K562 (cell line): Measurements from ENCODE around the gene MICAL2. TPM values are rescaled to one million over a fixed set of nuclear protein-coding genes. Genes with fewer than 3 reads are reported as not detected.

ENCODE experiments used
- ATAC-seq: fragments of 200-7000 bp; cut with Tn5 transposase; 3 replicates; pipeline ENCODE4 v1.9.1; 2020; ENCODE audit warnings: moderate library complexity
- BruUV-seq: library from RNA; stranded (reverse); fragments of 400-500 nt; replicated peaks from 2 replicates; lab custom pipeline; 2021; lab: Mats Ljungman, UMichigan
- CTCF ChIA-PET: fragments of 300-600 bp; formaldehyde crosslinking; extraction: SDS; loops from one replicate; lab custom pipeline; 2021; ENCODE audit warnings: low intra/inter-chr PET ratio; lab: Yijun Ruan, JAX
- POLR2A ChIA-PET: fragments of 300-600, 350-650 bp; sonication (Branson Sonifier 250); formaldehyde crosslinking; extraction: SDS; loops from one replicate; lab custom pipeline; 2021; ENCODE audit warnings: antibody characterized with exemption, inconsistent platforms; lab: Yijun Ruan, JAX
- DNase-seq, 4 experiments: peaks; one replicate each; pipeline versions ENCODE4 v3.0.0 to v3.0.0-alpha.2; 2011 to 2018; ENCODE audit warnings: low spot score in 3 of 4, mixed read lengths in 3 of 4; ENCODE audit errors: extremely low read depth in 1 of 4
- FAIRE-seq: peaks from 2 replicates; lab custom pipeline; 2011; peaks lifted over from hg19 to GRCh38; lab: Jason Lieb, UNC
- H2AFZ ChIP-seq: 2 replicates; pipeline ENCODE4 v1.6.0; 2011; ENCODE audit warnings: low read depth, low read length, control low read depth, inconsistent platforms
- H3K27ac ChIP-seq: fragments of 200-600 bp; 3 replicates; pipeline ENCODE4 v1.8.0; 2011; ENCODE audit warnings: low read depth, mild to moderate bottlenecking, control low read depth, inconsistent platforms, low read length, moderate library complexity, mixed read lengths; ENCODE audit errors: extremely low read depth
- H3K27me3 ChIP-seq, 2 experiments: fragments of 300-600 bp in 1 of 2; 2 replicates in 1 of 2; 3 replicates in 1 of 2; pipeline versions ENCODE4 v1.6.0 to v1.8.0; 2011; ENCODE audit warnings: inconsistent platforms in 2 of 2, low read length in 2 of 2, mild to moderate bottlenecking in 1 of 2, mixed read lengths in 1 of 2, moderate library complexity in 1 of 2; ENCODE audit not compliant: control insufficient read depth in 2 of 2, insufficient read depth in 2 of 2
- H3K36me3 ChIP-seq: fragments of 300-600 bp; 3 replicates; pipeline ENCODE4 v1.8.0; 2011; ENCODE audit warnings: mild to moderate bottlenecking, low read length, inconsistent platforms; ENCODE audit not compliant: control insufficient read depth, insufficient read depth
- H3K4me1 ChIP-seq, 2 experiments: fragments of 200-600 bp in 1 of 2; replicated peaks in 1 of 2; 2 replicates in 1 of 2; 3 replicates in 1 of 2; pipeline versions ENCODE4 v1.5.1 to v1.8.0; 2011; ENCODE audit warnings: inconsistent platforms in 2 of 2, low read length in 2 of 2, mild to moderate bottlenecking in 1 of 2, mixed read lengths in 1 of 2, moderate library complexity in 1 of 2; ENCODE audit not compliant: control insufficient read depth in 2 of 2, insufficient read depth in 2 of 2
- H3K4me2 ChIP-seq: 2 replicates; pipeline ENCODE4 v1.6.1; 2011; ENCODE audit warnings: low read length, control low read depth, inconsistent platforms, mixed read lengths; ENCODE audit not compliant: insufficient read depth
- H3K4me3 ChIP-seq: fragments of 200-600 bp; sonication (generic), shearing (Covaris generic); 2 replicates; pipeline ENCODE4 v1.5.1; 2016; ENCODE audit warnings: control low read depth, inconsistent platforms
- H3K79me2 ChIP-seq: fragments of 200-600 bp; 3 replicates; pipeline ENCODE4 v1.8.0; 2011; ENCODE audit warnings: low read length, inconsistent platforms; ENCODE audit not compliant: control insufficient read depth, insufficient read depth
- H3K9ac ChIP-seq, 2 experiments: 2 replicates each; pipeline versions ENCODE4 v1.6.0 to v1.6.1; 2011; ENCODE audit warnings: low read depth in 2 of 2, low read length in 2 of 2, control low read depth in 1 of 2, inconsistent platforms in 1 of 2, mild to moderate bottlenecking in 1 of 2, mixed read lengths in 1 of 2; ENCODE audit not compliant: insufficient read depth in 1 of 2
- H3K9me1 ChIP-seq: one replicate; pipeline ENCODE4 v1.6.0; 2011; ENCODE audit warnings: inconsistent platforms, mild to moderate bottlenecking, low read length, moderate library complexity; ENCODE audit not compliant: control insufficient read depth, insufficient read depth
- H3K9me3 ChIP-seq: replicated peaks from 2 replicates; pipeline ENCODE4 v1.5.1; 2011; ENCODE audit warnings: low read depth, low read length, inconsistent platforms; ENCODE audit not compliant: control insufficient read depth, insufficient read depth
- H4K20me1 ChIP-seq: replicated peaks from 2 replicates; pipeline ENCODE4 v1.6.1; 2011; ENCODE audit warnings: low read length, inconsistent platforms, mixed read lengths; ENCODE audit not compliant: control insufficient read depth, insufficient read depth
- ARNT ChIP-seq, 2 experiments: fragments of 450-650 bp; IDR thresholded peaks; 2 replicates each; pipeline ENCODE4 v1.6.1; 2016; ENCODE audit warnings: mild to moderate bottlenecking in 1 of 2
- EP400 ChIP-seq: fragments of 450-650 bp; IDR thresholded peaks from 2 replicates; pipeline ENCODE4 v1.6.1; 2017; ENCODE audit warnings: antibody characterized with exemption, mild to moderate bottlenecking, moderate library complexity
- ETV1 ChIP-seq: fragments of 450-650 bp; conservative IDR thresholded peaks from 2 replicates; pipeline ENCODE4 v1.6.1; 2016; ENCODE audit warnings: missing genetic modification characterization, control low read depth, low read depth, missing compliant biosample characterization
- HCFC1 ChIP-seq: IDR thresholded peaks from 2 replicates; pipeline ENCODE4 v1.6.1; 2012; ENCODE audit warnings: low read depth, low read length, improper control_type of control experiment
- KHSRP ChIP-seq: fragments of 450-650 bp; IDR thresholded peaks from 2 replicates; pipeline ENCODE4 v1.6.1; 2017
- PHB2 ChIP-seq: fragments of 450-650 bp; IDR thresholded peaks from 2 replicates; pipeline ENCODE4 v1.6.1; 2017; ENCODE audit warnings: low read depth
- RBM14 ChIP-seq: fragments of 200-400 bp; formaldehyde crosslinking; IDR thresholded peaks from 2 replicates; pipeline ENCODE4 v1.6.1; 2018; ENCODE audit warnings: low read depth, mild to moderate bottlenecking, low read length, moderate library complexity, borderline replicate concordance; ENCODE audit not compliant: insufficient read depth
- SRSF9 ChIP-seq: fragments of 200-400 bp; formaldehyde crosslinking; IDR thresholded peaks from 2 replicates; pipeline ENCODE4 v1.6.1; 2017; ENCODE audit warnings: low read depth, low read length, borderline replicate concordance
- ZNF232 ChIP-seq: sonication (generic); formaldehyde crosslinking; IDR thresholded peaks from 2 replicates; pipeline ENCODE4 v1.8.0; 2022; ENCODE audit warnings: mild to moderate bottlenecking, missing genetic modification reagents
- ZNF384 ChIP-seq: IDR thresholded peaks from 2 replicates; pipeline ENCODE4 v1.6.1; 2012; ENCODE audit warnings: low read depth, low read length, improper control_type of control experiment
- ZNF41 ChIP-seq: fragments of 250-450 bp; sonication (Bioruptor Pico); conservative IDR thresholded peaks from 2 replicates; pipeline ENCODE4 v1.4.0; 2020; ENCODE audit warnings: mild to moderate bottlenecking
- ZNF551 ChIP-seq: fragments of 250-450 bp; sonication (Bioruptor Pico); IDR thresholded peaks from 2 replicates; pipeline ENCODE4 v1.5.0; 2021; ENCODE audit warnings: mild to moderate bottlenecking, moderate library complexity
- ZNF79 ChIP-seq: fragments of 250-450 bp; sonication (Bioruptor Pico); IDR thresholded peaks from 2 replicates; pipeline ENCODE4 v1.4.0; 2020; ENCODE audit warnings: low read depth, mild to moderate bottlenecking, moderate library complexity
- WGBS: fragments of 100-300 bp; shearing (Covaris generic); methylation state at CpG from one replicate; pipeline ENCODE4 v1.1.6; 2016; ENCODE audit warnings: low coverage, mixed read lengths; ENCODE audit not compliant: insufficient coverage; ENCODE audit errors: missing lambda C conversion rate; 5-methylcytosine and 5-hydroxymethylcytosine counted together
- in situ Hi-C: fragments of 300-500 bp; cut with MboI; formaldehyde crosslinking; loops from 4 replicates; pipeline ENCODE4 v1.15.0; 2018; ENCODE audit warnings: inconsistent platforms, mixed read lengths
- intact Hi-C: fragments of 100-400 bp; cut with micrococcal nuclease; formaldehyde crosslinking; loops from 2 replicates; pipeline ENCODE4 v1.14.2; 2022
- polyA plus RNA-seq, 8 experiments: library from polyadenylated mRNA; depleted of rRNA in 4 of 8; stranded (reverse) in 5 of 8; unstranded in 3 of 8; fragments of >200 nt; fragmentation: Nextera tagmentation in 2 of 8; fragmentation: Illumina TruSeq in 1 of 8; extraction: Ambion mirVana in 2 of 8; extraction: Trizol in 1 of 8; gene quantifications; 2 replicates each; pipeline versions ENCODE4 v1.2.1 to v1.2.3, GENCODE V29; 2011 to 2014; ENCODE audit warnings: inconsistent platforms in 1 of 8, missing spikeins in 1 of 8
- total RNA-seq, 7 experiments: library from RNA; depleted of rRNA in 6 of 7; stranded (reverse); fragments of >200 nt in 6 of 7; fragmentation: Illumina TruSeq in 2 of 7; extraction: Trizol in 2 of 7; gene quantifications; 2 replicates each; pipeline versions ENCODE4 v1.2.1 to v1.2.3, GENCODE V29; 2011 to 2021; ENCODE audit warnings: low replicate concordance in 1 of 7
- TF ChIP-seq, protein P1 (sequence below): IDR thresholded peaks from 2 replicates; pipeline ENCODE4 v1.6.1; 2011; ENCODE audit warnings: borderline replicate concordance, low read depth, mild to moderate bottlenecking, moderate library complexity, low read length; ENCODE audit not compliant: insufficient read depth, poor library complexity, severe bottlenecking
- TF ChIP-seq, protein P2 (sequence below): fragments of 150-350 bp; IDR thresholded peaks from 2 replicates; pipeline ENCODE4 v1.6.1; 2014; ENCODE audit warnings: low read depth, mild to moderate bottlenecking, low read length, borderline replicate concordance

The MICAL2 gene
- total and polyA plus RNA-seq, 9 of the 15 experiments (the other 6 are each of a cell fraction or from before 2014, with no cell fraction given) = 4.7 to 64.2 (median 33.6) TPM

DNA sequence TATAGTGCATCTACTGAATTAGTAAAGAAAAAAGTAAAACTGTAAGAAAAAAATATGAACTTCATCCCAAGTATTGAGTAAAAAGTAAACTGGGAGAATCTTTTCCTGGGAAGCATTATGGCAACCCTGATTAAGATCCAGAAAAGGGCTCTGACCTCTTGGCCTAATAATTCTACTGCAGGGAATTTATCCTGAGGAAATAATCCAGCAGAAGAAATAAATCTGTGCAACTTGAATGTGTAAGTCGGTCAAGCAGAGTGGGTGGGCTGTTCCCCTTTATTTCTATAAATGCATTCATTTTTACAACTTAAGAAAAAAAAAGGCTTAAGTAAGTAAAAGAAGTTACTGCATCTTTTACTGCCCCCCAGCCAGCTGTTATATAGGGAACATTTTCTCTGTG, 155.7 kb downstream of the MICAL2 start:
- POLR2A ChIA-PET = interaction anchor here (1.0 kb wide), 1 partner anchor 14 kb away, joined by 3 read pairs; no protein-coding TSS in a partner anchor
- peaks cover 15% of the 10 kb centered on the region; the same call in 2 of the 3 replicates for H3K36me3 ChIP-seq
- H3K4me2 ChIP-seq = no peak overlapping the region
- H3K9me3 ChIP-seq = no peaks in the 10 kb centered on the region
- H4K20me1 ChIP-seq = no peaks in the 10 kb centered on the region
- 75% methylated on average over 1 of the region's 1 CpG for WGBS
- H3K27ac ChIP-seq = no peak overlapping the region
- TF ChIP-seq PHB2 = no peak
- TF ChIP-seq ZNF551 (CRISPR knock-in tag) = no peak
- no peak for TF ChIP-seq KHSRP
- no peak for TF ChIP-seq ZNF41 (CRISPR knock-in tag)
- no peak for TF ChIP-seq EP400
- TF ChIP-seq, protein P1, sequence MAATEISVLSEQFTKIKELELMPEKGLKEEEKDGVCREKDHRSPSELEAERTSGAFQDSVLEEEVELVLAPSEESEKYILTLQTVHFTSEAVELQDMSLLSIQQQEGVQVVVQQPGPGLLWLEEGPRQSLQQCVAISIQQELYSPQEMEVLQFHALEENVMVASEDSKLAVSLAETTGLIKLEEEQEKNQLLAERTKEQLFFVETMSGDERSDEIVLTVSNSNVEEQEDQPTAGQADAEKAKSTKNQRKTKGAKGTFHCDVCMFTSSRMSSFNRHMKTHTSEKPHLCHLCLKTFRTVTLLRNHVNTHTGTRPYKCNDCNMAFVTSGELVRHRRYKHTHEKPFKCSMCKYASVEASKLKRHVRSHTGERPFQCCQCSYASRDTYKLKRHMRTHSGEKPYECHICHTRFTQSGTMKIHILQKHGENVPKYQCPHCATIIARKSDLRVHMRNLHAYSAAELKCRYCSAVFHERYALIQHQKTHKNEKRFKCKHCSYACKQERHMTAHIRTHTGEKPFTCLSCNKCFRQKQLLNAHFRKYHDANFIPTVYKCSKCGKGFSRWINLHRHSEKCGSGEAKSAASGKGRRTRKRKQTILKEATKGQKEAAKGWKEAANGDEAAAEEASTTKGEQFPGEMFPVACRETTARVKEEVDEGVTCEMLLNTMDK = no peak
- no peak for TF ChIP-seq ETV1 (tag)
- no peak for TF ChIP-seq ZNF79
- TF ChIP-seq, protein P2, sequence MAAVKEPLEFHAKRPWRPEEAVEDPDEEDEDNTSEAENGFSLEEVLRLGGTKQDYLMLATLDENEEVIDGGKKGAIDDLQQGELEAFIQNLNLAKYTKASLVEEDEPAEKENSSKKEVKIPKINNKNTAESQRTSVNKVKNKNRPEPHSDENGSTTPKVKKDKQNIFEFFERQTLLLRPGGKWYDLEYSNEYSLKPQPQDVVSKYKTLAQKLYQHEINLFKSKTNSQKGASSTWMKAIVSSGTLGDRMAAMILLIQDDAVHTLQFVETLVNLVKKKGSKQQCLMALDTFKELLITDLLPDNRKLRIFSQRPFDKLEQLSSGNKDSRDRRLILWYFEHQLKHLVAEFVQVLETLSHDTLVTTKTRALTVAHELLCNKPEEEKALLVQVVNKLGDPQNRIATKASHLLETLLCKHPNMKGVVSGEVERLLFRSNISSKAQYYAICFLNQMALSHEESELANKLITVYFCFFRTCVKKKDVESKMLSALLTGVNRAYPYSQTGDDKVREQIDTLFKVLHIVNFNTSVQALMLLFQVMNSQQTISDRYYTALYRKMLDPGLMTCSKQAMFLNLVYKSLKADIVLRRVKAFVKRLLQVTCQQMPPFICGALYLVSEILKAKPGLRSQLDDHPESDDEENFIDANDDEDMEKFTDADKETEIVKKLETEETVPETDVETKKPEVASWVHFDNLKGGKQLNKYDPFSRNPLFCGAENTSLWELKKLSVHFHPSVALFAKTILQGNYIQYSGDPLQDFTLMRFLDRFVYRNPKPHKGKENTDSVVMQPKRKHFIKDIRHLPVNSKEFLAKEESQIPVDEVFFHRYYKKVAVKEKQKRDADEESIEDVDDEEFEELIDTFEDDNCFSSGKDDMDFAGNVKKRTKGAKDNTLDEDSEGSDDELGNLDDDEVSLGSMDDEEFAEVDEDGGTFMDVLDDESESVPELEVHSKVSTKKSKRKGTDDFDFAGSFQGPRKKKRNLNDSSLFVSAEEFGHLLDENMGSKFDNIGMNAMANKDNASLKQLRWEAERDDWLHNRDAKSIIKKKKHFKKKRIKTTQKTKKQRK = no peak
- no peak for TF ChIP-seq RBM14
- TF ChIP-seq ARNT (IDR thresholded peaks at IDR 0.05) = no peak
- TF ChIP-seq ZNF232 (CRISPR knock-in tag) = no peak
- no peak for TF ChIP-seq ZNF384
- no peak for TF ChIP-seq SRSF9
- TF ChIP-seq HCFC1 = no peak
- TF ChIP-seq, all 486 proteins: peak for 0
- DNase-seq = no peak
- Histone ChIP-seq H2AFZ (no peak overlapping the region), H3K4me1 (peaks cover 43 to 48% of the 10 kb centered on the region in 2 experiments), H3K9ac (no peak overlapping the region), H3K9me1 (no peaks in the 10 kb centered on the region), H3K79me2 (no peaks in the 10 kb centered on the region; the same call in 2 of the 3 replicates), H3K4me3 (no peak overlapping the region), H3K27me3 (no peaks in the 10 kb centered on the region)
- BruUV-seq = no TSS peak
- intact Hi-C loops (no loop called here), in situ Hi-C loops (no loop called here)
- no peak for FAIRE-seq
- ATAC-seq = no peak
- CTCF ChIA-PET = no interaction called here
